HG03045 (cell line): ENCODE measurements around the gene LASP1.

Experiments
- ATAC-seq: cut with Tn5 transposase; IDR thresholded peaks from one replicate; pipeline ENCODE4 v1.9.1; 2021; ENCODE audit warnings: mild to moderate bottlenecking, moderate library complexity; ENCODE audit not compliant: unreplicated experiment

The LASP1 gene

GRCh38 chr17:38885728-38886642 is 16.1 kb downstream of the LASP1 start:
- no peak for ATAC-seq

- no peak for ATAC-seq
These were observed 16.8 kb downstream of the LASP1 start for GRCh38 chr17:38886643-38887010.

GRCh38 chr17:38888842-38889241 is 19.0 kb downstream of the LASP1 start:
- no peak for ATAC-seq

GRCh38 chr17:38889745-38890409 is 20.0 kb downstream of the LASP1 start:
- no peak for ATAC-seq

- no peak for ATAC-seq
These were observed 20.5 kb downstream of the LASP1 start for GRCh38 chr17:38890410-38890746.

- ATAC-seq = no peak
These were observed 21.6 kb downstream of the LASP1 start for GRCh38 chr17:38891441-38891840.

GRCh38 chr17:38892083-38892482 is 22.2 kb downstream of the LASP1 start:
- no peak for ATAC-seq

- no peak for ATAC-seq
These were observed 22.8 kb downstream of the LASP1 start for GRCh38 chr17:38892620-38893019.

GRCh38 chr17:38893113-38893512 is 23.3 kb downstream of the LASP1 start:
- ATAC-seq = no peak

- ATAC-seq = no peak
These were observed 23.7 kb downstream of the LASP1 start for GRCh38 chr17:38893607-38894006.

GRCh38 chr17:38894276-38894675 is 24.4 kb downstream of the LASP1 start:
- no peak for ATAC-seq

GRCh38 chr17:38896346-38896954 is 26.6 kb downstream of the LASP1 start:
- ATAC-seq = no peak

- no peak for ATAC-seq
These were observed 27.3 kb downstream of the LASP1 start for GRCh38 chr17:38897176-38897575.

GRCh38 chr17:38897671-38898290 is 27.9 kb downstream of the LASP1 start:
- no peak for ATAC-seq

- peak; percentile 12 for ATAC-seq
These were observed 28.4 kb downstream of the LASP1 start for GRCh38 chr17:38898291-38898679.

GRCh38 chr17:38898812-38899348 is 29.0 kb downstream of the LASP1 start:
- peak; percentile 61 for ATAC-seq

- ATAC-seq = no peak
These were observed 29.6 kb downstream of the LASP1 start for GRCh38 chr17:38899421-38899820.

GRCh38 chr17:38900978-38901656 is 31.3 kb downstream of the LASP1 start:
- no peak for ATAC-seq

GRCh38 chr17:38903404-38903803 is 33.5 kb downstream of the LASP1 start:
- no peak for ATAC-seq

- no peak for ATAC-seq
These were observed 35.0 kb downstream of the LASP1 start for GRCh38 chr17:38904892-38905291.

- ATAC-seq = no peak
These were observed 35.5 kb downstream of the LASP1 start for GRCh38 chr17:38905375-38905774.
